ENCODE results near the gene CAPG.

- no peak for TF ChIP-seq GATA2 (IDR thresholded peaks at IDR 0.05; ENCODE audit: low read depth, low read length)
- TF ChIP-seq GATA3 (IDR thresholded peaks at IDR 0.05; ENCODE audit: low read depth, low read length): no peak
These were observed 13.4 kb downstream of the CAPG start for GRCh38 chr2:85396531-85397470.
